Stimulated activated CD8-positive, alpha-beta memory T cell treated with anti-CD3 and anti-CD28 coated beads, Interleukin-15, amount 100 ng/mL, for 4 hours (primary cell): ENCODE results near the gene MTHFD1.

ENCODE experiments used
- DNase-seq, 2 donors: peaks; one replicate each; pipeline ENCODE4 v3.0.0-alpha.2; 2020; ENCODE audit warnings: low read depth in 2 of 2

MTHFD1 gene

DNA sequence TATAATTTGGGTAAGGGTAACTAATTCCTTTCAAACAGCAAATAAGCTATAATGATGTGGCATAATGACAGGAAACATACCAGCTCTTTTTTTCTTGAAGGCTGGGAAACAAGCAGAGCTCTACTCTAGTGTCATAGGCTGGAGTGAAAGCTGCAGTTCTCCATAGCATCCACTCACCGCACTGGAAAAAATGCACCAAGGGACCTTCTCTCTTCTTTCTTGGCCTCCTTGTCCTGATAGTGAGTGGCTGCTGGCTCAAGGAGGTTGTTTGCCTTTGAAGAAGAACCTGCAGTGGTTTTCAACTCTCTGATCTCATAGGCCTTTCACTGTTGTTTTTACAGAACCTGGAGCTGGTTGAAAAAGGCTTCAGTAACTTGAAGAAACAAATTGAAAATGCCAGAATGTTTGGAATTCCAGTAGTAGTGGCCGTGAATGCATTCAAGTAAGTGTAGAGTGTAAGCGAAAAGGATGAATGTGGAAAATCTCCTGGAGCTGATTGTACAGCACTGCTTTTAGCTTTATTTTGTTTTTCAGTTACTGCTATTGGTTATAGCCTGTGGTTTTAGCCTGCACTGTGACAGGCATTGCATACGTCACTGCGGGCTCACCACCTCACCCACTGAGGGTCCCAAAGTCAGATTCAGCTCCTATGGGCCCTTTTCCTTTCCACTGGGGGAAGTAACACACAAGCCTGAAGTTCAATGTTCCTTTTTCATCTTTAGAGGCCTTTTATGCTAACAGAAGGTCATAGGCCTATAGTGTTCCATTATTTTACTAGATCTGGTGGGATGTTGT is 59.9 kb downstream of the MTHFD1 start:
- peak in 1 of 2 donors; percentile 18 for DNase-seq

DNA sequence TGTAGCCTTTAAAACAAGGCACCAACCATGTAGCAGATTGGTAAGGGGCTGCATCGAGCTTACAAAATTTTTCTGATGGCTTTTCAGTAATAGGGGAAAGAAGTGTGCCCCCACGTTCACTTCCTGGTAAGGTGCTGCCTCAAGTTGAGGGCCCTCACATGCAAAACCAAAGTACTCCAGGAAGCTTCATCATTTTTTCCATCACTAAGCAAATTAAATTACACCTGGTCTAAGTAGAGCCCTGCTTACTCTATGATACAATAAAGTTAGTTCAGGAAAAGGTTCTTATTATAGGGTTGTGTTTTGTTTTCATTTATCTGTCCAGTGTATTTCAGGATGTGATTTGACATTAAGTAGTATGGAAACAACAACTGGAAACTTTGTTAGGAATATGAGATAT is 62.1 kb downstream of the MTHFD1 start:
- no peak for DNase-seq

DNA sequence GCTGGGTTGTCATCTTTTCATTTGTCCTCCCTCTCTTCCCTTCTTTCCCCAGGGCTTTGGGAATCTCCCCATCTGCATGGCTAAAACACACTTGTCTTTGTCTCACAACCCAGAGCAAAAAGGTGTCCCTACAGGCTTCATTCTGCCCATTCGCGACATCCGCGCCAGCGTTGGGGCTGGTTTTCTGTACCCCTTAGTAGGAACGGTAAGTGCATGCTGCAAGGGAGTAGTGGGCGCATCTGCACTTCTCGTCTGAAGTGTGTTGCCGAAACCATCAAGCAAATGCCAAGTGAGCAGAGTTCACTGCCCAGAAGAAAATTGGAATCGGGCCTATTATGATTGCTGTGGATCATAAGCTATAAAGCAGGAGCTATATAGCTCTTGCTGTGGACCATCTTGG is 66.5 kb downstream of the MTHFD1 start:
- no peak for DNase-seq

DNA sequence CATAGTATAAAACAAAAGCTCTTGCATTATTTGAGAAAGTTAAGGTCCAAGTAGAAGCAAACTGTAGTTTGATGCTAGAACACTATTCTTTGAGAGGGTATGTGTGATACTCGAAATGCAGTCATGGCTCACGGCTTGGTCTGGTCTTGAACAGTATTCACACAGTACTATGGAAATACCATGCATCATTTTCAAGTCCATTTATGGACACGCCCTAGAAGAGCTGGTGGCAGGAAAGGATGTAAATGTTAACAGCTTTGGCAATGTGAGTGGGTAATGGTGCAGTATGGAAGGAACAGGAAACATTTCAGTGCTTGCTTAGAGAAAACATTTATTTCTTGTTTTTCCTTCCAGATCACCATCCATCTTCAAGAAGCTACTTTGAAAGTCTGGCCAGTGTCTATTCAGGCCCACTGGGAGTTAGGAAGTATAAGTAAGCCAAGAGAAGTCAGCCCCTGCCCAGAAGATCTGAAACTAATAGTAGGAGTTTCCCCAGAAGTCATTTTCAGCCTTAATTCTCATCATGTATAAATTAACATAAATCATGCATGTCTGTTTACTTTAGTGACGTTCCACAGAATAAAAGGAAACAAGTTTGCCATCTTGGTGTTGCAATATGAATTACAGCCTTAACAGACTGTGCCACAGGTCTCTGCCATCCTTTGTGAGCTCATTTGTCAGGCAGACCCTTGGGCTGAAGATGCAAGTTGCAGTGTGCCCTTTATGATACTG is 71.4 kb downstream of the MTHFD1 start:
- DNase-seq: no peak

DNA sequence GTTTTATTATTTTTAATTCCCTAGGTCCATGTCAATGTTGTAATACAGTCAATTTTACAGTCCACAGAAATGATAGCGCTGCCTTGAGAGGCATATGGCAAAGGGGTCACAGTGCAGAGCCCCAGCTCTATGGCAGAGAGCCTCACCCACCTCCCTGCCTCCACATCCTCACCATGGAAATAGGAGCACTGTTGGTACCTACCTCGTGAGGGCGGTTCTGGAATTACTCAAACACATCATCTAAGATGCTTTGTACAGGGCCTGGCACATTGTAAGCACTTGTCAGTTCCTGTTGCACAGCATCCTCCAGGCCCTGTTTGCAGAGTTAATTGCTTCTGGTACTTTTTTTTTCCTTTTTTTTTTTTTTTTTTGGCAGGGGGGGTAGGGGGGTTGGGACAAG is 73.1 kb downstream of the MTHFD1 start:
- DNase-seq: no peak

DNA sequence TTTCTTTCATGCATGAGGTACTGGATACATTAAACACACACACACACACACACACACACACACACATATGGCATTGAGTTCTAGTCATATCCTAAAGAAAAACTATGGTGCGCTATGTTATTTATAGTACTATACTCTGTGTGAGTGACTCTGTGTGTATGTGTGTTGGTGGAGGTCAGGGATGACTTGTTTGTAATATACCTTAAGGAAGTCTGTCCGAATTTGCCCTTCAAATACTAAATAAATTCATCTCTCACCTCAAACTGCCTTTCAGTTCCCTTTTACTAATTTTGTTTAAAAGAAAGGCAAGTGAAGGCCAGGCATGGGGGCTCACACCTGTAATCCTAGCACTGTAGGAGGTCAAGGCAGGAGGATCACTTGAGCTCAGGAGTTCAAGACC is 75.0 kb downstream of the MTHFD1 start:
- DNase-seq: no peak

DNA sequence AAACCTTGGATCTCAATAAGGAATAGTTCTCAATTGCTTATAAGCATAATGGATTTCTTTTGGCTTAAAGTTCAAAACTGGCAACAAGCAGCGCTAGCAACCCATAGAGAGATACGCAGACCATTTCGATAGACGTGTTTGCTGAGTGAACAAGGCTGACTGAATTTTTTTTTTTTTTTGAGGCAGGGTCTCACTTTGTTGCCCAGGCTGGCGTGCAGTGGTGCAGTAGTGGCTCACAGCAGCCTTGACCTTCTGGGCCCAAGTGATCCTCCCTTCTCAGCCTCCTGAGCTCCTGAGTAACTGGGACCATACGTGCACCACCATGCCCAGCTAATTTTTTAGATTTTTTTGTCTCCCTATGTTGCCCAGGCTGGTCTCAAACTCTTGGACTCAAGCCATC is 75.7 kb downstream of the MTHFD1 start:
- DNase-seq: no peak

DNA sequence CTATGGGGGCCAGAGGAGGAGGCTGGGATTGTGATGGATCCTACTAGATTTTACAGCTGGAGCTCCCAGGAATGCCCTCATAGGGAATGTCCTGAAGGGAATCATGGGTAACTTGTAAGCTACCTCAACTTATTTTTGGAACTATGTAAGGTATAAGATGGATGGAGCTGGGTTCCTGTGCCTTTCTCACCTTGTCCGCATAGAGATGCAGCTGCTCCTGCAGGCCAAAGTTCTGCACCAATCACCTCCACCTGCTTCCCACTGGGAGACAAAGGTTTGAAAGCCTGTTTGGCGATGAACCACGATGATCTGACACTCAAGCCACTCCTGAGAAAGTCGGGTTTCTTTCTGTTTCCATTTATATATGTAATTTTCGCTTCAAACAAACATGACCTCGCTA is 76.5 kb downstream of the MTHFD1 start:
- DNase-seq: no peak

DNA sequence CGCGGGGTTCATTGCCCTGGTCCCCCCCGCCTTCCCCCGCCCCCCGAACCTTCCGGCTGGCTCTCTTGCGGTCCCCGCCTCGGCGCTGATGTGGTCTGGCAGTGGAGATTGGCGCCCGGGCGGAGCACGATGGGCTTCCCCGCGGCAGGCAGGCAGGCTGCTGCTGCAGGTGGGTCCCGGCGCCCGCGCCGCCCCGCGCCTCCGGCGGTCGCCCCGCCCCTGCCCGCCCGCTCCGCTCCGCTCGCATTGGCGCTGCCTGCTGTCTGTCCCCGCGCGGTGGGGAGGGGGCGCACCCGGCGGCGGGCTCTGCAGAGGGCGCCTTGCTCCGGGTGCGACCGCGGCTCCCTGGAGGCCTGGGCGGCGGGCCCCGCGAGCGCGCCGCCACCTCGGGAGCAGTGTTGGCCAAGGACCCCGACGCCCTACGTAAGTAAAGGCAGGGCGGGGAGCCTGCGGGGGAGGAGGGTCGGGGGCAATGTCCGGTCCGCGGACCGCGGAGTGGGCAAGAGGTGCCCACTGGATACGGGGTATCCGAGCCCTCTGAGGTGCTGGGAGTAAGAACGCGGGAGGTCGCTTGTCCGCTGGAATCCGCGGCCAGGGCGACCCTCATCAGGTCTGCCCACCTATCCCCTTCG is 77.2 kb downstream of the MTHFD1 start, which contains the start of gene AKAP5:
Gene AKAP5, plus strand, starts transcription at position 309 of the 632 bp plus-strand sequence. CDS start 2,896 bp downstream, outside the sequence.
- DNase-seq: peak; percentile 19 to 48

DNA sequence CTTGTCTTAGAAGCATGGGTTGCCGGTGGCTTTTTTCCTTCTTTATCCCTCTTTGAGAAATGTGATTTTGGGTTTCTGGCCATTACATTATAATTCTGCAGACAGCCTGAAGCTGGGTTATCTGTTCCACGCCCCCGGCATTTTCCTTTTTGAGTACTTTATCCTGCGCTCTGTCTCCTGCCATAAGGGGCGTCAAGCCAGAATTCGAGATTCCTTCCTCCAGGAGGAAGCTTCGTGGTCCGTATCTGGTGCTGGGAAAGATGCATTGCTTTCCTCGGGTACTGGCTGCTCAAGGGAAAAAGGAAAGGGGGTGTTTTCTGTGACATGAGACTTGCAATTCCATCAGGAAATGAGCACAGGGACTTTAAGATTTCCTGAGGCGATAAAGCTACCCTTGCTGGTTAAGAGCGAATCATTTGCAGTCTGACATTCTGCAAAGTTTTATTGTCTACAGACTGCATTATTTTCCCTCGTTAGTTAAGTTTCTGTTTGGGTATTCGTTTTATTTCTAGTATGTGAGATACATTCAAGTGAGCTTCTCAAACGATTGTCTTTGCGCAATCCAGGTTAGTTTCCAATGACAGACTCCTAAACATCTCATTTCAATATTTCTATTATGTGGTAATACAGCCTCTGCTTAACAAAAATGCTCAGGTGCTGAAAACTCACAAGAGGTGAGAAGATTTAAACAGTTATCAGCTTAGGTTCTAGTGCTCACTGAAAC is 77.8 kb downstream of the MTHFD1 start:
- no peak for DNase-seq

DNA sequence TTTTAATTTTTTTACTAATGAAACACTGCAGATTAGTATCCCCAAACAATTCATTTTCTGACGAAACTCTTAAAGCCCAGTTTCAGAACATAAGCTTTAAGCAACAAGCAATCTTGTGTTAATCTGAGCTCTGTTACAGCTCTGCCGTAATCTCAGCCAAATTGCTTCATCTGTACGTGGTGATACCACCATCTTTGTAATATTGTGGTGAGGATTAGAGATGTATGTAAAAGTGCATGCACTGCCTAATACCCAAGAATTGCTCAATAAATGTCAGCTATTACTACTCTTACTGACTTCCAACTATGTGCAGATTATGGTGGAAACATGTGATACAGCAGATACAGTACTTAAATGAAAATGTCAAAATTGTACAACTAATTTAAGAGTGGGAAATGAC is 78.9 kb downstream of the MTHFD1 start:
- no peak for DNase-seq

DNA sequence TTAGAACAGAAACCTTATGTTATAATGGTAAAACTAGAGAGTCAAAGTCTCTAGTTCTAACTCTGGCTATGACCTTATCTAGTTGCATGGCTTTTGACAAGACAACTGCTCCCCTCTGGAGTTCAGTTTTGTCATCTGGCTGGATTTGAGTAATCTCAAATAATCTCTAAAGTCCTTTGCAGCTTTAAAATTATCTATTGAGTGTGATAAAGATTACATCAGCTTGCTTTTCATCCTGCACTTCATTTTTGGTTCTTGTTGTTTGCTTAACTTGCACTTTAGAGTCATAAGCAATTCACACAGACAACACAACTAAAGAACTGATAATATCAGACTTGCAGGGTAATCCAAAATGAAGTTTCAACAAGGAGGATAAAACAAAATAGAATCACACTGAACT is 79.4 kb downstream of the MTHFD1 start:
- no peak for DNase-seq

DNA sequence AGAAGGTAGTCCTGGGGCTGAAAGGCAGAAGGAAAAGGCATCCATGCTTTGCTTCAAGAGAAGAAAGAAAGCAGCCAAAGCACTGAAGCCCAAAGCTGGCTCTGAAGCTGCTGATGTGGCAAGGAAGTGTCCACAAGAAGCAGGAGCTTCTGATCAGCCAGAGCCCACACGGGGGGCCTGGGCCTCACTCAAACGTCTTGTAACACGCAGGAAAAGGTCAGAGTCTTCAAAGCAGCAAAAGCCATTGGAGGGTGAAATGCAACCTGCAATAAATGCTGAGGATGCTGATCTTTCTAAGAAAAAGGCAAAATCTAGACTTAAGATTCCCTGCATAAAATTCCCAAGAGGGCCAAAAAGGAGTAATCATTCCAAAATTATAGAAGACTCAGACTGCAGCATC is 80.3 kb downstream of the MTHFD1 start:
- DNase-seq: no peak

DNA sequence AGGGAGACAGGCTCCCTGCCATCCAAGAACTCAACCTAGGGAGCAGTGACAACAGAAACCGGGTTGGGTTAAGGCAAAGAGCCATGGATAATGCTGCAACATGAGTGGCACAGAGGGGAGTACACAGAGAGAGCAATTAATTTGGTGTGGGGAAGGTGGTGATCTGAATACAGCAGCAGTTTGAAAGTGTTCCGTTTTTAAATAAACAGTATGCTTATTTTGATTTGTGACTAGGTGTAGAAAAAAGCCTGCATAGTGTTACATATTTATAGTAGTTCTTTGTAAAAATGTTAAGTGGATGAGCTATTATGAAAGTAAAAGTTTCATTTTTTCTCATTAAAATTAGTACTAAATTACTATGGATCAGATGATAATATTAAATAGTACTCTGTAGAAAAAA is 85.9 kb downstream of the MTHFD1 start:
- no peak for DNase-seq

DNA sequence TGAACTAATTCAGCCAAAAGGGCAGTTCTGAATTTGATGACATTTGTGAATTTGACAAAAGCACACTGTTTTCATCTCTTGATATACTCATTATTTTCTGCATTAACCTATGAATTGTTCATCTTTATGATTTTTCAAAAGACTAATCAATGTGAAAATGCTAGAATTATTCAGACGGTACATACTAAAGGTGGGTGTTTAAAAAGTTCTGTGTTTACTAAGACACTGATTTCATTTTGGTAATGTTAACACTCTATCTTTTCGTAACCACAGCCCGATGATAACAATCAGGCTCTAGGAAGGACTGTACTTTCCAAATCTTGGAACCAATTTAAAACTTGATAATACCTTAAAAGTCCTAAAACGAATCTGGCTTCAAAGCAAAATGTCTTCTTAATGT is 86.5 kb downstream of the MTHFD1 start:
- DNase-seq: no peak

DNA sequence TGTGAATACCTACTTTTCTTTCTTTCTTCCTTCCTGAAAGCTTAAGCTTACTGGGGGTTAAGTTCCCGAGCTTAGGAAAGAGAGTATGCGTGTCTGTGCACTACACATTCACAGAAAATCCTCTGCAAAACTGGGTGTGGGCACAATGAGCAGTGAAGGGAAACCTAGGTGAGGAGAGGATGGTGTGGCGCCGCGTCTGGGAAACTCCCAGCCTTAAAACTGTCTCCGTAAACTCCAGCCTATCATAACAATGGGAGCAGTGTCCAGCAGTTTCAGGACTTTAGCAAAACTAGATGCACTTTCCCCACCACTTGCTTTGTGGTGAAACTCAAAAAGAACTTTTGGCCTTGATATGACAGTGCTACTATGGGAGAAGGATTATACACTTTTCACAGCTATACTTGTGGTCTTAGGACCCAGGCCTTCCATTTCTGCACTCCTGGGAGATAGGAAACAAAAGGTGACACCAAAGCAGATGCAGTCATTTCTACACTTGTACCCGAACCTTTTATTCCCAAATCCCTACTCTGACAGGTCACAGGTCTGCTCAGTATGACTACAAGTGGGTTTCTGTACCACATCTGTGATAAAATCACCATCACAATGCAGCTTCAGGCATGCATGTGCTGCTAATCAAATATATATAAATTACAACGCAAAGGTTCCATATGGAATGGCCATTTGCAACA is 87.6 kb downstream of the MTHFD1 start:
- no peak for DNase-seq

DNA sequence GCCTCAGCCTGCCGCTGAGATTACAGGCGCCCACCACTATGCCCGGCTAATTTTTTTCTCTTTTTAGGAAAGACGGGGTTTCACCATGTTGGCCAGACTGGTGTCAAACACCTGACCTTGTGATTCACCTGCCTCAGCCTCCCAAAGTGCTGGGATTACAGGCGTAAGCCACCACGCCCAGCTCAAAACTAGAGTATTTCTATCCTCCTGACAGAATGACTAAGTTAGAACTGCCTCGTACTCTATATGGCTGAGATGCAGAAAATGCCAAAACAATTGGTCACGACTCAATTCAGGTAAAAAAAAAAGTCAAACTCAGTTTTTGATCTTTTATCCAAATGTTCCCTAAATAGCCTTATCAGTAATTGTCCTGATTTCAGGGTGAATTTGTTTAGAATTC is 88.3 kb downstream of the MTHFD1 start:
- no peak for DNase-seq

DNA sequence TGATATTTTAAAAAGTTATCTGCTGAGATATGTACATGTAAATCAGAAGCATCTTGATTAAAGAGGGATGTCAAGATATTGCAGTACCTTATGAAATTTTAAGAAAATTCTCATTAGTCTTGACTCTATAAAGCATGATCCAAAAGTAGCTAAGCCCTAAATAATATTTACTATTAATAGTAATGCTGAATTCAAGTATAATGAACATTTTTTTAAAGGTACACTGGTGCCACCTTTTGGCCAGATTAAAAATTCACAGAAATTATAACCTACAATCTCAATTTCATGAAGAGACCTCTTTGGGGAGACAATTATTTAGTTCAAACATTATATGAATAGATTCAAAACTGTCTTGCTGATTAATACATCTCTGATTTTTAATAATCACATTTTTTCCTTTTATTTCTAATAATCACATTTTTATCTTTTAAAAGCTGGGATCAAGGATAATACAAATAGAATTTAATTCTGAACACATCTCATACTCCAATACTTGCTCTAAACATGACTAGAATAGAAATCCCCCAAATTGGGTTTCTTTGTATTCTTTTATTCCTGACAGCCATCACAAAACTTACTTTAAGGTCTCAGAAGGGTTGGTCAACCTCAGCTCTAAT is 90.6 kb downstream of the MTHFD1 start:
- DNase-seq: no peak

DNA sequence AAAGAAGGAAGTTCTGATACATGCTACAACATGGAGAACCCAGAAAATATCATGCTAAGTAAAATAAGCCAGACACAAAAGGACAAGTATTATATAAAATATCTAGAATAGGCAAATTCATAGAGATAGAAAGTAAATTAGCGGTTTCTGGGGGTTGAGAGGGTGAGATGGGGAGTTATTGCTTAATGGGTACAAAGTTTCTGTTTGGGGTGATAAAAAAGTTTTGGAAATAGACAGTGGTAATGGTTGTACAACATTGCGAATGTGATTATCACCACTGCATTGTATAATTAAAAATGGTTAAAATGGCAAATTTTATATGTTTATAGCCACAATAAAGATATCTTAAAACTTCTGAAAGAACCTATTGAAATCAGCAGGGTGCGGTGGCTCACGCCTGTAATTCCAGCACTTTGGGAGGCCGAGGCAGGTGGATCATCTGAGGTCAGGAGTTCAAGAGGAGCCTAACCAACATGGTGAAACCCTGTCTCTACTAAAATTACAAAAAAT is 100.5 kb downstream of the MTHFD1 start:
- no peak for DNase-seq

DNA sequence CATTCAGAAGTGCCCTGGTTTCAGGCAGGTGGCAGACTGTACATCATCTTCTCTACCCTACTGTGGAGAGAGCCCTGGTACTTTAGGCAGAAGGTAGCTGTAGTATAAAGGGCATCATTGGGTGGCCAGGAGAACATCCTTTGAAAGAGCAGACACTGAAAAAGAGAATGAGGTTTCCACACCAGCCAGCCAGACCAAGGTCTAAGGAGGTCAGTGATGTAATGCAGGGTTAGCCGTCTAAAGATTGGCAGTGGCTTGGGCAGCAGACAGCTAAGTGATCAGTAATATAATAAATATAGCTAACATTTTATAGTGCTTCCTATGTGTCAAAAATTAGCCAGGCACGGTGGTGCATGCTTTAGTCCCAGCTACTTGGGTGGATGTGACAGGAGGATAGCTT is 103.5 kb downstream of the MTHFD1 start:
- no peak for DNase-seq

DNA sequence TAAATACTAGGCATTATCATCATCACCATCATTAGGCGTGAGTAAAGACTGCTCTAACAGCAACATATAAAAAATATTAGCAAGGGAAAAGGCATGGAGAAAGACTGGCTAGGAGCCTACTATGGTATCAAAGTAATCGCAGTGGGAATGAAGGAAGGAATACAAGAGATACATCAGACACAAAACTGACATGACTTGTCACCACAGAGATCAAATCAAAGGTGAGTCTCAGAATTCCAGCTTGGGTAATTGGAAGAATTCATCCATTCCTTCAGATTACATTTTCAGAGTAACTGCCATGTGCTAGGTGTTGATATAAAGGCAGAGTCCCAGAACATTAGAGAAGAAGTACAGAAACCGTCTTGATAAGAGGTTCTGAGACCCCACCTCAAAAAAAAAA is 105.3 kb downstream of the MTHFD1 start:
- no peak for DNase-seq
